AG09309 (cell line): Measurements from ENCODE around the gene FAM177A1.

Experiments
- DNase-seq: peaks from one replicate; pipeline ENCODE4 v3.0.0-alpha.2; 2010; ENCODE audit warnings: low read depth
- H3K4me3 ChIP-seq: 2 replicates; pipeline ENCODE4 v1.5.1; 2011; ENCODE audit warnings: mild to moderate bottlenecking, low read depth, low read length, moderate library complexity; ENCODE audit not compliant: control insufficient read depth
- CTCF ChIP-seq: IDR thresholded peaks from 2 replicates; pipeline ENCODE4 v1.5.1; 2011; ENCODE audit warnings: mild to moderate bottlenecking, low read depth, low read length, inconsistent platforms; ENCODE audit not compliant: insufficient read depth, control insufficient read depth; ENCODE audit errors: missing control alignments

The FAM177A1 gene

GRCh38 chr14:35122696-35123387 is 76.8 kb downstream of the FAM177A1 start:
- no peak for TF ChIP-seq CTCF
- DNase-seq, result no peak
- H3K4me3 ChIP-seq, result peak overlapping the region; percentile 95

GRCh38 chr14:35123388-35123703 is 77.3 kb downstream of the FAM177A1 start:
- DNase-seq, result no peak
- no peak for TF ChIP-seq CTCF
- H3K4me3 ChIP-seq, result peak overlapping the region; percentile 95

- DNase-seq, result no peak
- H3K4me3 ChIP-seq, result no peak overlapping the region
- no peak for TF ChIP-seq CTCF
Measured at GRCh38 chr14:35124127-35124526, 78.1 kb downstream of the FAM177A1 start.
